Loucy (cell line): Measurements from ENCODE around the gene BCL2L14.

Experiments used
- EZH2phosphoT487 ChIP-seq: fragments of 200-600 bp; IDR thresholded peaks from 2 replicates; pipeline ENCODE4 v1.6.1; 2018; ENCODE audit warnings: antibody characterized with exemption, mild to moderate bottlenecking, moderate library complexity, borderline replicate concordance
- TF ChIP-seq, protein P1 (sequence below): fragments of 200-600 bp; sonication (generic); conservative IDR thresholded peaks from 2 replicates; pipeline ENCODE4 v1.5.1; 2014; ENCODE audit warnings: mild to moderate bottlenecking, antibody characterized with exemption, low read length

DNA sequence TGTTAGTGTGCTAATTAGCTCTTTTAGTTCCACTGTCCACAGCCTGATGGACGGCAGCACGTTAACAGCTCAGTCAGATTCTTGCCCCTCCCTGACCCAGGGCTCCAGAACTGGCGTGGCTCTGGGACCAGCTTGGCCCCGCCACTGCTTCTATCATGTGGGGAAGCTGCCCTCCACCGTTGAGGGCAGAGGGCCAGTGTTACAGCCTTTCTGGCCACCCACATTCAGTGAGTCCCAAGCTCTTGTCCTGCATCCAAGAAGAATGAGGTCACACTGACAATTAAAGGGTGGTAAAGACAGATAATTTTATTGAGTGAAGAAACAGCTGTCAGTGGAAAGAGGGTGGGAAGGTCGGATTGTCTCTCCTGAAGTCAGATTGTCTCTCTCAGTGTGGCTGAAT lies 36.9 kb downstream of the BCL2L14 start:
- TF ChIP-seq, protein P1, sequence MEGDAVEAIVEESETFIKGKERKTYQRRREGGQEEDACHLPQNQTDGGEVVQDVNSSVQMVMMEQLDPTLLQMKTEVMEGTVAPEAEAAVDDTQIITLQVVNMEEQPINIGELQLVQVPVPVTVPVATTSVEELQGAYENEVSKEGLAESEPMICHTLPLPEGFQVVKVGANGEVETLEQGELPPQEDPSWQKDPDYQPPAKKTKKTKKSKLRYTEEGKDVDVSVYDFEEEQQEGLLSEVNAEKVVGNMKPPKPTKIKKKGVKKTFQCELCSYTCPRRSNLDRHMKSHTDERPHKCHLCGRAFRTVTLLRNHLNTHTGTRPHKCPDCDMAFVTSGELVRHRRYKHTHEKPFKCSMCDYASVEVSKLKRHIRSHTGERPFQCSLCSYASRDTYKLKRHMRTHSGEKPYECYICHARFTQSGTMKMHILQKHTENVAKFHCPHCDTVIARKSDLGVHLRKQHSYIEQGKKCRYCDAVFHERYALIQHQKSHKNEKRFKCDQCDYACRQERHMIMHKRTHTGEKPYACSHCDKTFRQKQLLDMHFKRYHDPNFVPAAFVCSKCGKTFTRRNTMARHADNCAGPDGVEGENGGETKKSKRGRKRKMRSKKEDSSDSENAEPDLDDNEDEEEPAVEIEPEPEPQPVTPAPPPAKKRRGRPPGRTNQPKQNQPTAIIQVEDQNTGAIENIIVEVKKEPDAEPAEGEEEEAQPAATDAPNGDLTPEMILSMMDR, result no peak
- no peak for TF ChIP-seq EZH2phosphoT487
